ENCODE data around the gene LHX3. TPM values are rescaled to one million over a fixed set of nuclear protein-coding genes. Genes with fewer than 3 reads are reported as not detected.

LHX3 gene
- polyA plus RNA-seq, 1 donor from 2014 or later = not detected

- Histone ChIP-seq H3K9me2 (ENCODE audit: insufficient read depth, low read length) (no peaks in the 10 kb centered on the region), H3K4me3 (ENCODE audit: low read length) (no peak overlapping the region), H3K79me2 (replicated peaks; ENCODE audit: insufficient read depth, low read length) (no peaks in the 10 kb centered on the region), H3K36me3 (ENCODE audit: insufficient read depth, low read length) (peaks cover 6% of the 10 kb centered on the region), H3F3A (ENCODE audit: insufficient read depth, low read length, poor library complexity, severe bottlenecking) (no peaks in the 10 kb centered on the region), H3K27me3 (ENCODE audit: insufficient read depth, low read depth, low read length) (no peaks in the 10 kb centered on the region), H4K20me1 (ENCODE audit: insufficient read depth) (no peaks in the 10 kb centered on the region), H3K4me2 (ENCODE audit: low read length) (no peak overlapping the region), H2AFZ (ENCODE audit: low read depth, low read length) (no peak overlapping the region), H3K9me3 (ENCODE audit: low read length) (no peaks in the 10 kb centered on the region), H3K27ac (ENCODE audit: low read length) (no peak overlapping the region), H3K9ac (ENCODE audit: low read length) (no peak overlapping the region)
- TF ChIP-seq POLR2AphosphoS5 (IDR thresholded peaks at IDR 0.05) (no peak), RAD21 (conservative IDR thresholded peaks at IDR 0.05) (no peak), MXI1 (conservative IDR thresholded peaks at IDR 0.05; ENCODE audit: poor library complexity, severe bottlenecking) (no peak), EP300 (conservative IDR thresholded peaks at IDR 0.05; ENCODE audit: poor library complexity, severe bottlenecking) (no peak), SMC3 (conservative IDR thresholded peaks at IDR 0.05; ENCODE audit: poor library complexity) (no peak)
- TF ChIP-seq, protein P1, sequence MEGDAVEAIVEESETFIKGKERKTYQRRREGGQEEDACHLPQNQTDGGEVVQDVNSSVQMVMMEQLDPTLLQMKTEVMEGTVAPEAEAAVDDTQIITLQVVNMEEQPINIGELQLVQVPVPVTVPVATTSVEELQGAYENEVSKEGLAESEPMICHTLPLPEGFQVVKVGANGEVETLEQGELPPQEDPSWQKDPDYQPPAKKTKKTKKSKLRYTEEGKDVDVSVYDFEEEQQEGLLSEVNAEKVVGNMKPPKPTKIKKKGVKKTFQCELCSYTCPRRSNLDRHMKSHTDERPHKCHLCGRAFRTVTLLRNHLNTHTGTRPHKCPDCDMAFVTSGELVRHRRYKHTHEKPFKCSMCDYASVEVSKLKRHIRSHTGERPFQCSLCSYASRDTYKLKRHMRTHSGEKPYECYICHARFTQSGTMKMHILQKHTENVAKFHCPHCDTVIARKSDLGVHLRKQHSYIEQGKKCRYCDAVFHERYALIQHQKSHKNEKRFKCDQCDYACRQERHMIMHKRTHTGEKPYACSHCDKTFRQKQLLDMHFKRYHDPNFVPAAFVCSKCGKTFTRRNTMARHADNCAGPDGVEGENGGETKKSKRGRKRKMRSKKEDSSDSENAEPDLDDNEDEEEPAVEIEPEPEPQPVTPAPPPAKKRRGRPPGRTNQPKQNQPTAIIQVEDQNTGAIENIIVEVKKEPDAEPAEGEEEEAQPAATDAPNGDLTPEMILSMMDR (IDR thresholded peaks at IDR 0.05; ENCODE audit: poor library complexity, severe bottlenecking) = no peak
Observed at GRCh38 chr9:136216541-136217244, 11.8 kb upstream of the LHX3 start.

DNA sequence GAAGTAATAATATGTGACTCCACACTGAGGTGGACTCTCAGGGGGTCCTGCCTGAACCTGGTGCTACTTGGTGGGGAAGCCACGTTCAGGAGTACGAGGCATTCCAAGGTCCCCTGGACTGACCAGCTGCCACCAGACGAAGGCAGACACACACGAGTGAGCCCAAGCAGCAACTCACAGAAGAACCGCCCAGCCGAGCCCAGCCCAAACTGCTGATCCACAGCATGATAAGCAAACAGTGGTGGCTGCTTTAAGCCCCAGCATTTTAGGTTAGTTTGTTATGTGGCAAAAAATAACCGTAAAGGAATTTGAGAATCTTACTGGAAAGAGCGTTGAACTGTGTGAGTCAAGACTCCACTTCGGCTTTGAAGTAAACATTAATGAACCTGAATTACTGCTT is 8.8 kb upstream of the LHX3 start:
- Histone ChIP-seq H3K4me3 (ENCODE audit: low read length) (no peak overlapping the region), H3F3A (ENCODE audit: insufficient read depth, low read length, poor library complexity, severe bottlenecking) (no peaks in the 10 kb centered on the region), H3K9me3 (ENCODE audit: low read length) (no peaks in the 10 kb centered on the region), H3K9me2 (ENCODE audit: insufficient read depth, low read length) (no peaks in the 10 kb centered on the region), H2AFZ (ENCODE audit: low read depth, low read length) (no peak overlapping the region), H3K79me2 (replicated peaks; ENCODE audit: insufficient read depth, low read length) (no peaks in the 10 kb centered on the region), H3K27ac (ENCODE audit: low read length) (no peak overlapping the region), H3K9ac (ENCODE audit: low read length) (no peak overlapping the region), H4K20me1 (ENCODE audit: insufficient read depth) (no peaks in the 10 kb centered on the region), H3K36me3 (ENCODE audit: insufficient read depth, low read length) (peaks cover 6% of the 10 kb centered on the region), H3K27me3 (ENCODE audit: insufficient read depth, low read depth, low read length) (no peaks in the 10 kb centered on the region), H3K4me2 (ENCODE audit: low read length) (no peak overlapping the region)
- TF ChIP-seq RAD21 (conservative IDR thresholded peaks at IDR 0.05) (no peak), MXI1 (conservative IDR thresholded peaks at IDR 0.05; ENCODE audit: poor library complexity, severe bottlenecking) (no peak), EP300 (conservative IDR thresholded peaks at IDR 0.05; ENCODE audit: poor library complexity, severe bottlenecking) (no peak), SMC3 (conservative IDR thresholded peaks at IDR 0.05; ENCODE audit: poor library complexity) (no peak), POLR2AphosphoS5 (IDR thresholded peaks at IDR 0.05) (no peak), REST (IDR thresholded peaks at IDR 0.05; ENCODE audit: borderline replicate concordance) (no peak), TAF1 (IDR thresholded peaks at IDR 0.05; ENCODE audit: low read depth) (no peak), EZH2 (IDR thresholded peaks at IDR 0.05; ENCODE audit: borderline replicate concordance, insufficient read depth, low read length, poor library complexity, severe bottlenecking) (no peak)
- TF ChIP-seq, protein P1 (IDR thresholded peaks at IDR 0.05; ENCODE audit: poor library complexity, severe bottlenecking) = no peak
